HEK293 (cell line): Measurements from ENCODE around the gene HDAC7.
A peak's percentile ranks its signal among the peaks of the same experiment; 100 is the strongest.

Source experiments
- HOXD13 ChIP-seq: sonication (generic); formaldehyde crosslinking; IDR thresholded peaks from 2 replicates; pipeline ENCODE4 v1.8.0; 2022; ENCODE audit warnings: missing genetic modification reagents, borderline replicate concordance
- KLF9 ChIP-seq: fragments of 450-650 bp; formaldehyde crosslinking; IDR thresholded peaks from 2 replicates; pipeline ENCODE4 v1.5.1; 2016; ENCODE audit warnings: missing biosample characterization, missing genetic modification characterization, low read depth
- MZF1 ChIP-seq: fragments of 450-650 bp; formaldehyde crosslinking; IDR thresholded peaks from 2 replicates; pipeline ENCODE4 v1.5.1; 2017; ENCODE audit warnings: missing biosample characterization, missing genetic modification characterization, borderline replicate concordance
- REPIN1 ChIP-seq: fragments of 450-650 bp; formaldehyde crosslinking; IDR thresholded peaks from 2 replicates; pipeline ENCODE4 v1.5.1; 2017; ENCODE audit warnings: missing biosample characterization, missing genetic modification characterization, low read depth
- SCRT2 ChIP-seq: fragments of 450-650 bp; formaldehyde crosslinking; IDR thresholded peaks from 2 replicates; pipeline ENCODE4 v1.5.1; 2016; ENCODE audit warnings: missing biosample characterization, missing genetic modification characterization
- SP7 ChIP-seq: fragments of 450-650 bp; formaldehyde crosslinking; IDR thresholded peaks from 2 replicates; pipeline ENCODE4 v1.5.1; 2016; ENCODE audit warnings: missing biosample characterization, missing genetic modification characterization
- YY2 ChIP-seq: fragments of 450-650 bp; formaldehyde crosslinking; IDR thresholded peaks from 2 replicates; pipeline ENCODE4 v1.5.1; 2016; ENCODE audit warnings: missing biosample characterization, missing genetic modification characterization
- ZBTB1 ChIP-seq: fragments of 450-650 bp; formaldehyde crosslinking; IDR thresholded peaks from 2 replicates; pipeline ENCODE4 v1.5.1; 2016; ENCODE audit warnings: missing biosample characterization, missing genetic modification characterization
- ZBTB17 ChIP-seq: fragments of 450-650 bp; formaldehyde crosslinking; IDR thresholded peaks from 2 replicates; pipeline ENCODE4 v1.5.1; 2016; ENCODE audit warnings: missing biosample characterization, missing genetic modification characterization
- ZBTB21 ChIP-seq: fragments of 450-650 bp; formaldehyde crosslinking; IDR thresholded peaks from 2 replicates; pipeline ENCODE4 v1.5.1; 2017; ENCODE audit warnings: missing biosample characterization, missing genetic modification characterization
- ZBTB8A ChIP-seq: fragments of 450-650 bp; formaldehyde crosslinking; IDR thresholded peaks from 2 replicates; pipeline ENCODE4 v1.5.1; 2016; ENCODE audit warnings: missing biosample characterization, missing genetic modification characterization
- ZEB2 ChIP-seq: fragments of 450-650 bp; formaldehyde crosslinking; IDR thresholded peaks from 2 replicates; pipeline ENCODE4 v1.5.1; 2016; ENCODE audit warnings: missing biosample characterization, missing genetic modification characterization
- ZFP3 ChIP-seq: fragments of 450-650 bp; formaldehyde crosslinking; IDR thresholded peaks from 2 replicates; pipeline ENCODE4 v1.5.1; 2016; ENCODE audit warnings: low read depth, missing biosample characterization, missing genetic modification characterization
- ZNF112 ChIP-seq: fragments of 450-650 bp; formaldehyde crosslinking; IDR thresholded peaks from 2 replicates; pipeline ENCODE4 v1.5.0; 2017; ENCODE audit warnings: missing biosample characterization, missing genetic modification characterization
- ZNF121 ChIP-seq: fragments of 450-650 bp; formaldehyde crosslinking; IDR thresholded peaks from 2 replicates; pipeline ENCODE4 v1.5.1; 2016; ENCODE audit warnings: missing biosample characterization, missing genetic modification characterization
- ZNF133 ChIP-seq: fragments of 450-650 bp; formaldehyde crosslinking; IDR thresholded peaks from 2 replicates; pipeline ENCODE4 v1.5.1; 2016; ENCODE audit warnings: missing biosample characterization, missing genetic modification characterization
- ZNF2 ChIP-seq: fragments of 450-650 bp; formaldehyde crosslinking; IDR thresholded peaks from 2 replicates; pipeline ENCODE4 v1.5.1; 2016; ENCODE audit warnings: missing biosample characterization, missing genetic modification characterization
- ZNF214 ChIP-seq: fragments of 450-650 bp; formaldehyde crosslinking; IDR thresholded peaks from 2 replicates; pipeline ENCODE4 v1.5.1; 2017; ENCODE audit warnings: missing biosample characterization, mild to moderate bottlenecking, missing genetic modification characterization, borderline replicate concordance
- ZNF223 ChIP-seq: fragments of 450-650 bp; formaldehyde crosslinking; IDR thresholded peaks from 2 replicates; pipeline ENCODE4 v1.5.1; 2016; ENCODE audit warnings: missing biosample characterization, missing genetic modification characterization
- ZNF302 ChIP-seq: fragments of 450-650 bp; formaldehyde crosslinking; IDR thresholded peaks from 2 replicates; pipeline ENCODE4 v1.5.1; 2016; ENCODE audit warnings: missing biosample characterization, missing genetic modification characterization, low read depth
- ZNF488 ChIP-seq: fragments of 450-650 bp; formaldehyde crosslinking; IDR thresholded peaks from 2 replicates; pipeline ENCODE4 v1.5.1; 2016; ENCODE audit warnings: missing biosample characterization, missing genetic modification characterization
- ZNF558 ChIP-seq: fragments of 450-650 bp; formaldehyde crosslinking; IDR thresholded peaks from 2 replicates; pipeline ENCODE4 v1.5.1; 2016; ENCODE audit warnings: missing biosample characterization, missing genetic modification characterization
- ZNF560 ChIP-seq: fragments of 450-650 bp; formaldehyde crosslinking; IDR thresholded peaks from 2 replicates; pipeline ENCODE4 v1.5.1; 2017; ENCODE audit warnings: missing biosample characterization, missing genetic modification characterization, borderline replicate concordance
- ZNF585B ChIP-seq: fragments of 450-650 bp; formaldehyde crosslinking; IDR thresholded peaks from 2 replicates; pipeline ENCODE4 v1.5.1; 2016; ENCODE audit warnings: missing biosample characterization, missing genetic modification characterization
- ZNF596 ChIP-seq: fragments of 450-650 bp; IDR thresholded peaks from 2 replicates; pipeline ENCODE4 v1.5.0; 2018; ENCODE audit warnings: missing biosample characterization, mild to moderate bottlenecking, missing genetic modification characterization, moderate library complexity
- ZNF621 ChIP-seq: fragments of 450-650 bp; formaldehyde crosslinking; IDR thresholded peaks from 2 replicates; pipeline ENCODE4 v1.5.1; 2017; ENCODE audit warnings: missing biosample characterization, missing genetic modification characterization
- ZNF623 ChIP-seq: fragments of 450-650 bp; formaldehyde crosslinking; IDR thresholded peaks from 2 replicates; pipeline ENCODE4 v1.5.1; 2016; ENCODE audit warnings: missing biosample characterization, missing genetic modification characterization
- ZNF660 ChIP-seq: fragments of 450-650 bp; IDR thresholded peaks from 2 replicates; pipeline ENCODE4 v1.5.1; 2018; ENCODE audit warnings: missing biosample characterization, mild to moderate bottlenecking, missing genetic modification characterization
- ZNF664 ChIP-seq: fragments of 450-650 bp; formaldehyde crosslinking; IDR thresholded peaks from 2 replicates; pipeline ENCODE4 v1.5.1; 2016; ENCODE audit warnings: missing biosample characterization, missing genetic modification characterization
- ZNF670 ChIP-seq: fragments of 450-650 bp; formaldehyde crosslinking; IDR thresholded peaks from 2 replicates; pipeline ENCODE4 v1.5.1; 2016; ENCODE audit warnings: missing biosample characterization, missing genetic modification characterization, low read depth
- ZNF707 ChIP-seq: fragments of 450-650 bp; formaldehyde crosslinking; IDR thresholded peaks from 2 replicates; pipeline ENCODE4 v1.5.1; 2016; ENCODE audit warnings: missing biosample characterization, missing genetic modification characterization
- ZNF777 ChIP-seq: fragments of 450-650 bp; formaldehyde crosslinking; IDR thresholded peaks from 2 replicates; pipeline ENCODE4 v1.5.1; 2017; ENCODE audit warnings: missing biosample characterization, missing genetic modification characterization, borderline replicate concordance
- ZNF792 ChIP-seq: fragments of 450-650 bp; formaldehyde crosslinking; IDR thresholded peaks from 2 replicates; pipeline ENCODE4 v1.5.1; 2016; ENCODE audit warnings: missing biosample characterization, missing genetic modification characterization
- ZSCAN23 ChIP-seq: fragments of 450-650 bp; formaldehyde crosslinking; IDR thresholded peaks from 2 replicates; pipeline ENCODE4 v1.5.1; 2016; ENCODE audit warnings: missing biosample characterization, missing genetic modification characterization
- ZSCAN4 ChIP-seq: fragments of 450-650 bp; formaldehyde crosslinking; IDR thresholded peaks from 2 replicates; pipeline ENCODE4 v1.5.1; 2017; ENCODE audit warnings: missing biosample characterization, missing genetic modification characterization
- TF ChIP-seq, protein P1 (sequence below): fragments of 450-650 bp; formaldehyde crosslinking; IDR thresholded peaks from 2 replicates; pipeline ENCODE4 v1.5.1; 2017; ENCODE audit warnings: missing biosample characterization, mild to moderate bottlenecking, missing genetic modification characterization, moderate library complexity
- TF ChIP-seq, protein P2 (sequence below): fragments of 450-650 bp; formaldehyde crosslinking; IDR thresholded peaks from 2 replicates; pipeline ENCODE4 v1.5.1; 2016; ENCODE audit warnings: missing biosample characterization, missing genetic modification characterization

HDAC7 gene

GRCh38 chr12:47742253-47742825 lies 77.4 kb downstream of the HDAC7 start (continued):
- TF ChIP-seq KLF9 (0 out of 2 replicates have a peak, but pooled peaks have one; percentile 10), YY2 (tag by site-specific recombination) (no peak), ZNF660 (tag by site-specific recombination) (peak; percentile 42; the same call in 1 of the 2 replicates), ZNF623 (tag by site-specific recombination) (no peak), ZEB2 (tag by site-specific recombination) (0 out of 2 replicates have a peak, but pooled peaks have one; percentile 55), ZNF112 (no peak), ZNF707 (tag by site-specific recombination) (no peak), ZNF121 (tag by site-specific recombination) (no peak), ZBTB1 (tag by site-specific recombination) (no peak), SCRT2 (tag by site-specific recombination) (0 out of 2 replicates have a peak, but pooled peaks have one; percentile 22), ZBTB17 (0 out of 2 replicates have a peak, but pooled peaks have one; percentile 31), REPIN1 (tag by site-specific recombination) (no peak), ZSCAN23 (tag by site-specific recombination) (peak; percentile 68; the same call in 1 of the 2 replicates), ZNF670 (tag by site-specific recombination) (no peak), ZNF214 (tag by site-specific recombination) (no peak), ZNF133 (tag by site-specific recombination) (no peak), ZNF302 (tag by site-specific recombination) (no peak), ZNF792 (tag by site-specific recombination) (no peak), ZNF664 (peak; percentile 99), ZNF777 (tag by site-specific recombination) (no peak), HOXD13 (no peak), MZF1 (tag by site-specific recombination) (peak; percentile 84; the same call in 1 of the 2 replicates), ZNF585B (no peak), ZNF558 (tag by site-specific recombination) (no peak), ZNF2 (peak; percentile 62; the same call in 1 of the 2 replicates), ZSCAN4 (tag by site-specific recombination) (no peak), ZNF223 (tag by site-specific recombination) (no peak), ZNF596 (no peak), ZNF560 (tag by site-specific recombination) (no peak), ZBTB8A (tag by site-specific recombination) (peak; percentile 32; the same call in 1 of the 2 replicates), ZFP3 (no peak), ZNF621 (tag by site-specific recombination) (no peak), ZNF488 (tag by site-specific recombination) (no peak), ZBTB21 (tag by site-specific recombination) (no peak), SP7 (tag by site-specific recombination) (0 out of 2 replicates have a peak, but pooled peaks have one; percentile 38)
- TF ChIP-seq, protein P1, sequence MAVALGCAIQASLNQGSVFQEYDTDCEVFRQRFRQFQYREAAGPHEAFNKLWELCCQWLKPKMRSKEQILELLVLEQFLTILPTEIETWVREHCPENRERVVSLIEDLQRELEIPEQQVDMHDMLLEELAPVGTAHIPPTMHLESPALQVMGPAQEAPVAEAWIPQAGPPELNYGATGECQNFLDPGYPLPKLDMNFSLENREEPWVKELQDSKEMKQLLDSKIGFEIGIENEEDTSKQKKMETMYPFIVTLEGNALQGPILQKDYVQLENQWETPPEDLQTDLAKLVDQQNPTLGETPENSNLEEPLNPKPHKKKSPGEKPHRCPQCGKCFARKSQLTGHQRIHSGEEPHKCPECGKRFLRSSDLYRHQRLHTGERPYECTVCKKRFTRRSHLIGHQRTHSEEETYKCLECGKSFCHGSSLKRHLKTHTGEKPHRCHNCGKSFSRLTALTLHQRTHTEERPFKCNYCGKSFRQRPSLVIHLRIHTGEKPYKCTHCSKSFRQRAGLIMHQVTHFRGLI = no peak
- TF ChIP-seq, protein P2, sequence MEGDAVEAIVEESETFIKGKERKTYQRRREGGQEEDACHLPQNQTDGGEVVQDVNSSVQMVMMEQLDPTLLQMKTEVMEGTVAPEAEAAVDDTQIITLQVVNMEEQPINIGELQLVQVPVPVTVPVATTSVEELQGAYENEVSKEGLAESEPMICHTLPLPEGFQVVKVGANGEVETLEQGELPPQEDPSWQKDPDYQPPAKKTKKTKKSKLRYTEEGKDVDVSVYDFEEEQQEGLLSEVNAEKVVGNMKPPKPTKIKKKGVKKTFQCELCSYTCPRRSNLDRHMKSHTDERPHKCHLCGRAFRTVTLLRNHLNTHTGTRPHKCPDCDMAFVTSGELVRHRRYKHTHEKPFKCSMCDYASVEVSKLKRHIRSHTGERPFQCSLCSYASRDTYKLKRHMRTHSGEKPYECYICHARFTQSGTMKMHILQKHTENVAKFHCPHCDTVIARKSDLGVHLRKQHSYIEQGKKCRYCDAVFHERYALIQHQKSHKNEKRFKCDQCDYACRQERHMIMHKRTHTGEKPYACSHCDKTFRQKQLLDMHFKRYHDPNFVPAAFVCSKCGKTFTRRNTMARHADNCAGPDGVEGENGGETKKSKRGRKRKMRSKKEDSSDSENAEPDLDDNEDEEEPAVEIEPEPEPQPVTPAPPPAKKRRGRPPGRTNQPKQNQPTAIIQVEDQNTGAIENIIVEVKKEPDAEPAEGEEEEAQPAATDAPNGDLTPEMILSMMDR (tag by site-specific recombination) = peak; percentile 82
